GM18505 (cell line): ENCODE data around the gene PAX5.

Experiments
- ATAC-seq: cut with Tn5 transposase; IDR thresholded peaks from one replicate; pipeline ENCODE4 v1.9.1; 2021; ENCODE audit not compliant: unreplicated experiment
- POLR2A ChIP-seq: IDR thresholded peaks from 4 replicates; pipeline ENCODE4 v1.6.1; 2011; ENCODE audit warnings: borderline replicate concordance; ENCODE audit not compliant: insufficient read depth, insufficient read length; ENCODE audit errors: extremely low read depth

Gene PAX5

GRCh38 chr9:37033141-37033540, 927 bp downstream of the PAX5 start:
- no peak for ATAC-seq
- no peak for TF ChIP-seq POLR2A

- ATAC-seq: no peak
- peak; percentile 47 for TF ChIP-seq POLR2A
Observed at GRCh38 chr9:37032713-37033112, 1.4 kb downstream of the PAX5 start.

- TF ChIP-seq POLR2A: peak; percentile 36
- no peak for ATAC-seq
Observed at GRCh38 chr9:37031902-37032301, 2.2 kb downstream of the PAX5 start.

- TF ChIP-seq POLR2A: no peak
- no peak for ATAC-seq
Observed at GRCh38 chr9:37031081-37031480, 3.0 kb downstream of the PAX5 start.

- ATAC-seq: no peak
- no peak for TF ChIP-seq POLR2A
Observed at GRCh38 chr9:37030611-37030939, 3.5 kb downstream of the PAX5 start.

GRCh38 chr9:37029776-37030610, 4.1 kb downstream of the PAX5 start:
- peak; percentile 64 for TF ChIP-seq POLR2A
- no peak for ATAC-seq

- peak; percentile 58 for TF ChIP-seq POLR2A
- ATAC-seq: no peak
Observed at GRCh38 chr9:37029304-37029775, 4.7 kb downstream of the PAX5 start.

GRCh38 chr9:37028420-37029031, 5.5 kb downstream of the PAX5 start:
- ATAC-seq: no peak
- TF ChIP-seq POLR2A: no peak

GRCh38 chr9:37027582-37028419, 6.3 kb downstream of the PAX5 start:
- peak; percentile 55 for TF ChIP-seq POLR2A
- ATAC-seq: peak; percentile 74

GRCh38 chr9:37026931-37027581, 7.0 kb downstream of the PAX5 start:
- peak; percentile 7 for TF ChIP-seq POLR2A
- ATAC-seq: no peak

GRCh38 chr9:37026113-37026930, 7.7 kb downstream of the PAX5 start:
- TF ChIP-seq POLR2A: no peak
- ATAC-seq: no peak

- TF ChIP-seq POLR2A: no peak
- ATAC-seq: no peak
Observed at GRCh38 chr9:37025823-37026112, 8.3 kb downstream of the PAX5 start.
